PFSK-1 (cell line): ENCODE data around the gene AHCYL1.

Experiments used
- FOXP2 ChIP-seq: optimal IDR thresholded peaks from 2 replicates; pipeline ENCODE3; 2011; ENCODE audit warnings: borderline replicate concordance, control low read depth, inconsistent platforms; ENCODE audit not compliant: insufficient read depth; ENCODE audit errors: extremely low read length, extremely low read depth
- POLR2AphosphoS5 ChIP-seq: IDR thresholded peaks from 2 replicates; pipeline ENCODE4 v1.6.1; 2012; ENCODE audit warnings: low read depth, mild to moderate bottlenecking, control low read depth, low read length, moderate library complexity
- SIN3A ChIP-seq: IDR thresholded peaks from 2 replicates; pipeline ENCODE4 v1.6.1; 2012; ENCODE audit warnings: mild to moderate bottlenecking, low read length, moderate library complexity, borderline replicate concordance; ENCODE audit not compliant: insufficient read depth
- TAF1 ChIP-seq: IDR thresholded peaks from 2 replicates; pipeline ENCODE4 v1.6.1; 2012; ENCODE audit warnings: low read length, control low read depth, borderline replicate concordance; ENCODE audit not compliant: insufficient read depth
- TF ChIP-seq, protein P1 (sequence below), 2 experiments: IDR thresholded peaks; 2 replicates each; pipeline versions ENCODE4 v1.6.1 to v1.8.0; 2011 to 2012; ENCODE audit warnings: low read depth in 2 of 2, low read length in 2 of 2, control low read depth in 1 of 2, inconsistent platforms in 1 of 2, mild to moderate bottlenecking in 1 of 2, moderate library complexity in 1 of 2; ENCODE audit not compliant: insufficient read depth in 1 of 2

The AHCYL1 gene

DNA sequence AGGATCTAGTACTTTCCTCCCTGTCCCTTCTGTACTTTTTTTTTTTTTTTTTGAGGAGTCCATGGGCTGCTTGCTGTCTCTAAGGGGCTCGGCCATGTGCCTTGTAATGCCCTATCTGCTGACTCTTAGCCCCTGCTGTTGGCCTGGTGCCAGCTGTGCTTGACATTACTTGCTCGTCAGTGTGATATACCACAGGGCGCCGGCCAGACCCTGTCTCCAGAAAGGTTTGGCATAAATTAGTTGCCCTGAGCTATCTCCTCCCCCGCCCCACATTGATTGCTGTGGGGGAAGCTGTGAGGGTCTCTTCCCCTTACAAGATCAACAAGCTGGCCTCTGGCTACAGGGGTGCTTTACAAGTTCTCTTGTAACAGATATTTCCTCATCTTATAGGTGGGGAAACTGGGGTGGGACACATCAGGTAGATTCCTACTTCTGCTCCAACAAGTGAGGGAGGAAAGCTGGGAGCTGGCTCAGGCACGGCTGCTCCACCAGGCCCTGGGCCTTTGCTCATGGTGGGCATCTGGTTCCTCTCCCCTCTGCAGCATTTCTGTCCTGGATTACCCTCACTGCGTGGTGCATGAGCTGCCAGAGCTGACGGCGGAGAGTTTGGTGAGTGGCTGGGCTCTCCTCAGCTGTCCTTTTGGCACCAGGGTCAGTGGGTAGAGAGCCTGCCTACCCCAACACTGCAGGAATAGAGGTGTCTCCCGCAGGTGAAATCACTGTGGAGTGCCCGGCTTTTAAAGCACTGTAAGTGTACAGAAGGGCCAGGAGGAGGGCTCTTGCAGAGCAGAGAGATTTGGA, 65.4 kb downstream of the AHCYL1 start:
- TF ChIP-seq POLR2AphosphoS5 (no peak), FOXP2 (no peak), TAF1 (no peak), SIN3A (no peak)
- TF ChIP-seq, protein P1, sequence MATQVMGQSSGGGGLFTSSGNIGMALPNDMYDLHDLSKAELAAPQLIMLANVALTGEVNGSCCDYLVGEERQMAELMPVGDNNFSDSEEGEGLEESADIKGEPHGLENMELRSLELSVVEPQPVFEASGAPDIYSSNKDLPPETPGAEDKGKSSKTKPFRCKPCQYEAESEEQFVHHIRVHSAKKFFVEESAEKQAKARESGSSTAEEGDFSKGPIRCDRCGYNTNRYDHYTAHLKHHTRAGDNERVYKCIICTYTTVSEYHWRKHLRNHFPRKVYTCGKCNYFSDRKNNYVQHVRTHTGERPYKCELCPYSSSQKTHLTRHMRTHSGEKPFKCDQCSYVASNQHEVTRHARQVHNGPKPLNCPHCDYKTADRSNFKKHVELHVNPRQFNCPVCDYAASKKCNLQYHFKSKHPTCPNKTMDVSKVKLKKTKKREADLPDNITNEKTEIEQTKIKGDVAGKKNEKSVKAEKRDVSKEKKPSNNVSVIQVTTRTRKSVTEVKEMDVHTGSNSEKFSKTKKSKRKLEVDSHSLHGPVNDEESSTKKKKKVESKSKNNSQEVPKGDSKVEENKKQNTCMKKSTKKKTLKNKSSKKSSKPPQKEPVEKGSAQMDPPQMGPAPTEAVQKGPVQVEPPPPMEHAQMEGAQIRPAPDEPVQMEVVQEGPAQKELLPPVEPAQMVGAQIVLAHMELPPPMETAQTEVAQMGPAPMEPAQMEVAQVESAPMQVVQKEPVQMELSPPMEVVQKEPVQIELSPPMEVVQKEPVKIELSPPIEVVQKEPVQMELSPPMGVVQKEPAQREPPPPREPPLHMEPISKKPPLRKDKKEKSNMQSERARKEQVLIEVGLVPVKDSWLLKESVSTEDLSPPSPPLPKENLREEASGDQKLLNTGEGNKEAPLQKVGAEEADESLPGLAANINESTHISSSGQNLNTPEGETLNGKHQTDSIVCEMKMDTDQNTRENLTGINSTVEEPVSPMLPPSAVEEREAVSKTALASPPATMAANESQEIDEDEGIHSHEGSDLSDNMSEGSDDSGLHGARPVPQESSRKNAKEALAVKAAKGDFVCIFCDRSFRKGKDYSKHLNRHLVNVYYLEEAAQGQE (IDR thresholded peaks at IDR 0.05; ENCODE audit: insufficient read depth in 1 of 2, low read depth in 2 of 2, low read length in 2 of 2), result no peak

DNA sequence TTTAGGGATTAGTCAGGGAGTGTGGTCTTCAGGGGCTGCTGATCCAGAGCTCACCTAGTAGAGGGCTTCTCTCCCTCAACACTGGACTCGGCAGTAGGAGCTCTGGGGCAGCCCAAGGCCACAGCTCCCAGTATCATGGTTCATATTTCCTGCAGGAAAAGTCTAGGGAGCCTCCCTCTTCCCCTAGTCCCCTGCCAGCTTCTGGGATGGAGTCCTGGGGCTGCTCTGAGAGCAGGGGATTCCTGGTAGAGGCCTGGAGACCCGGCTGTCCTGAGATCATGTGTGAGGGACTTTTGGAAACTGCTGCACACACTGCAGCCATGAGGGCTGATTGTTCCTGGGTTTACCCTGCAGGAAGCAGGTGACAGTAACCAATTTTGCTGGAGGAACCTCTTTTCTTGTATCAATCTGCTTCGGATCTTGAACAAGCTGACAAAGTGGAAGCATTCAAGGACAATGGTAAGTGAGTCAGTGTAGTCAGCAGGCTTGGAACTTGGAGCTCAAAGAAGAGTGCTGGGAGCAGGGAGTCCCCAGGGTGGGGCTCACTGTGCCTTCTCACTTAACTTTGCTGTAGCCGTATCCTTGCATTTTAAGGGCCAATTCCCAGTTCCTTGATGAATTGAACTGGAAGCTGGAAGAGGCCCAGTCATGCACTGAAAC, 66.2 kb downstream of the AHCYL1 start:
- TF ChIP-seq POLR2AphosphoS5, result no peak
- TF ChIP-seq, protein P1 (IDR thresholded peaks at IDR 0.05; ENCODE audit: insufficient read depth in 1 of 2, low read depth in 2 of 2, low read length in 2 of 2), result no peak
- no peak for TF ChIP-seq TAF1
- TF ChIP-seq FOXP2, result no peak
- TF ChIP-seq SIN3A, result no peak

DNA sequence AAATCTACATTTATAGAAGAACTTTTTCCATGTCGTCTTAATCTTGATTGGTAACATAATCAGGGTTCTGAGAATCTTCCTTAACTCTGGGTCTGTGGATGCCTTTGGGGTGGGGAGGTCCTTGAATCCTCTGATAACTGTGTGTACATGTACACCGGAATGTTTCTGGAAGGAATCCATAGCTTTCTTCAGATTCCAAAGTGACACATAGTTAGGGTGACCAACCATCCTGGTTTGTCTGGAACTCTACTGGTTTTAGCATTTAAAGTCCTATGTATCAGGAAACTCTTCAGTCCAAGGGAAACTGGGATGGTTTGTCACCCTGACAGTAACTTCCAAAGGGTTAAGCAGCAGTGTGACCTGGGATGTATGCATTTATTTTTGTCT, 66.7 kb downstream of the AHCYL1 start:
- TF ChIP-seq SIN3A (no peak), TAF1 (no peak)

DNA sequence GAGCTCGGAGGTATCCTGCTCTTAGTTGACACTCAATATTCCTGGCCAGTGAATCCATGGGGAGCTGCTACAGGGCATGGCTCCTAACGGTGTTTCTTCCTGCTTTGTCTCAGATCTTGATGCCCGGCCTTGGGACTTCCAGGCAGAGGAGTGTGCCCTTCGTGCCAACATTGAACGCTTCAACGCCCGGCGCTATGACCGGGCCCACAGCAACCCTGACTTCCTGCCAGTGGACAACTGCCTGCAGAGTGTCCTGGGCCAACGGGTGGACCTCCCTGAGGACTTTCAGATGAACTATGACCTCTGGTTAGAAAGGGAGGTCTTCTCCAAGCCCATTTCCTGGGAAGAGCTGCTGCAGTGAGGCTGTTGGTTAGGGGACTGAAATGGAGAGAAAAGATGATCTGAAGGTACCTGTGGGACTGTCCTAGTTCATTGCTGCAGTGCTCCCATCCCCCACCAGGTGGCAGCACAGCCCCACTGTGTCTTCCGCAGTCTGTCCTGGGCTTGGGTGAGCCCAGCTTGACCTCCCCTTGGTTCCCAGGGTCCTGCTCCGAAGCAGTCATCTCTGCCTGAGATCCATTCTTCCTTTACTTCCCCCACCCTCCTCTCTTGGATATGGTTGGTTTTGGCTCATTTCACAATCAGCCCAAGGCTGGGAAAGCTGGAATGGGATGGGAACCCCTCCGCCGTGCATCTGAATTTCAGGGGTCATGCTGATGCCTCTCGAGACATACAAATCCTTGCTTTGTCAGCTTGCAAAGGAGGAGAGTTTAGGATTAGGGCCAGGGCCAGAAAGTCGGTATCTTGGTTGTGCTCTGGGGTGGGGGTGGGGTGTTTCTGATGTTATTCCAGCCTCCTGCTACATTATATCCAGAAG, 69.2 kb downstream of the AHCYL1 start:
- no peak for TF ChIP-seq SIN3A
- no peak for TF ChIP-seq POLR2AphosphoS5
- TF ChIP-seq FOXP2, result no peak
- TF ChIP-seq, protein P1 (IDR thresholded peaks at IDR 0.05; ENCODE audit: insufficient read depth in 1 of 2, low read depth in 2 of 2, low read length in 2 of 2), result no peak

DNA sequence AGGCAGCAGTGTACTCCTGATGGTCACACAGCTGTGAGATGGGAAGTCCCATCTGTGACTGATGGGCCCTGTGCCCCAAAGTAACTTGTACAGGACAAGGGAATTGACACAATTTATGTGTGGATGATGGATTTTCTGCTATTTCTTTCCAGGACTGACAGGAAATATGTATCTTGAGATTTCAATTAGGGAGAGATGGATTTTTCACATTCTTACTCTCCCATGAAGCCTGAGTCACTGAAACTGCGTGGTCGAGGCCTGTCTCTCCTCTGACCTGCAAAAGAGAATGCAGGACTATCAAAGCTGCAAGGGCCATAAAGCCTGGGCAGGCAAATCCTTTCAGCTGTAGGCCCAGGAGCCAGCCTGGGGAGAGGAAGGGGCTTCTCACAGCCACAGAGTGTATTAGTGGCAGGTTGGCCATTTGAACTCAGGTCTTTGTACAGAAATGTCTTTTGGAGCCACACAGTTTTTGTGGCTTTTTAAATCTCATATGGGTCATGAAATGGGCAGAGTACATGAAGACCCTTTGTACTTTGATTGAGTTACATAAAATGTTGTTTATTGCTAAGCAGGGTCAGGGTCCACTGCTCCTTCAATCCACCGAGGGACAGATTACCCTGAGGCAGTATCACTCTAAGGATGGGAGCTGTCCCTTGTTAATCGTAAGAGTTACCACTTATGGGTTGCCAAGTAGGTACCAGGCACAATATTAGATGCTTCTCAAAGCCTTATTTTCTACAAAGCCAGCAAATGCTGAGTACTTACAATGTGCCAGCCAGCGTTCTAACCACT, 71.1 kb downstream of the AHCYL1 start:
- TF ChIP-seq, protein P1 (IDR thresholded peaks at IDR 0.05; ENCODE audit: insufficient read depth in 1 of 2, low read depth in 2 of 2, low read length in 2 of 2), result no peak
- TF ChIP-seq FOXP2 (no peak), SIN3A (no peak), TAF1 (no peak), POLR2AphosphoS5 (no peak)
